GM18508 (cell line): ENCODE results near the gene ACSL4.
"Not testable (repeated sequence)": the region's sequence is repeated elsewhere in the genome, so short reads cannot be mapped to it uniquely, and the experiment has no call there.

Source experiments
- ATAC-seq: cut with Tn5 transposase; IDR thresholded peaks from one replicate; pipeline ENCODE4 v1.9.1; 2021; ENCODE audit warnings: moderate number of reproducible peaks; ENCODE audit not compliant: insufficient read depth, unreplicated experiment

The ACSL4 gene

GRCh38 chrX:109681475-109682081 lies 51.5 kb downstream of the ACSL4 start:
- ATAC-seq, result no peak

- no peak for ATAC-seq
Observed at GRCh38 chrX:109679820-109680219, 53.2 kb downstream of the ACSL4 start.

- no peak for ATAC-seq
Observed at GRCh38 chrX:109672239-109672638, 60.8 kb downstream of the ACSL4 start.

GRCh38 chrX:109671170-109671569 lies 61.9 kb downstream of the ACSL4 start:
- ATAC-seq, result not testable (repeated sequence)

- no peak for ATAC-seq
Observed at GRCh38 chrX:109667986-109668385, 65.1 kb downstream of the ACSL4 start.

GRCh38 chrX:109660435-109661143 lies 72.5 kb downstream of the ACSL4 start:
- ATAC-seq, result no peak

GRCh38 chrX:109658391-109658790 lies 74.7 kb downstream of the ACSL4 start:
- ATAC-seq, result no peak

- not testable (repeated sequence) for ATAC-seq
Observed at GRCh38 chrX:109657364-109657763, 75.7 kb downstream of the ACSL4 start.

- no peak for ATAC-seq
Observed at GRCh38 chrX:109656774-109657173, 76.3 kb downstream of the ACSL4 start.

- ATAC-seq, result no peak
Observed at GRCh38 chrX:109655502-109656201, 77.4 kb downstream of the ACSL4 start.

GRCh38 chrX:109654516-109655109 lies 78.4 kb downstream of the ACSL4 start:
- no peak for ATAC-seq

GRCh38 chrX:109644671-109645070 lies 88.4 kb downstream of the ACSL4 start:
- ATAC-seq, result not testable (repeated sequence)

GRCh38 chrX:109643687-109644086 lies 89.4 kb downstream of the ACSL4 start:
- ATAC-seq, result no peak

GRCh38 chrX:109638158-109638557 lies 94.9 kb downstream of the ACSL4 start:
- no peak for ATAC-seq

- ATAC-seq, result not testable (repeated sequence)
Observed at GRCh38 chrX:109637477-109637876, 95.6 kb downstream of the ACSL4 start.

- no peak for ATAC-seq
Observed at GRCh38 chrX:109635146-109635545, 97.9 kb downstream of the ACSL4 start.

GRCh38 chrX:109632906-109633504 lies 100.1 kb downstream of the ACSL4 start:
- no peak for ATAC-seq

- ATAC-seq, result no peak
Observed at GRCh38 chrX:109629310-109629709, 103.7 kb downstream of the ACSL4 start.

GRCh38 chrX:109626637-109627036 lies 106.4 kb downstream of the ACSL4 start:
- no peak for ATAC-seq
